H1 (cell line): ENCODE measurements around the gene TSHZ2. TPM values are rescaled to one million over a fixed set of nuclear protein-coding genes. Genes with fewer than 3 reads are reported as not detected.

Experiments used
- CTCF ChIA-PET: fragments of 300-600 bp; sonication (Branson Sonifier 250); formaldehyde crosslinking; loops from one replicate; lab custom pipeline; 2021; ENCODE audit not compliant: partially characterized antibody; lab: Charles Lee
- POLR2A ChIA-PET: fragments of 300-600 bp; sonication (Branson Sonifier 250); formaldehyde crosslinking; loops from one replicate; lab custom pipeline; 2021; ENCODE audit warnings: inconsistent platforms; ENCODE audit not compliant: partially characterized antibody; lab: Charles Lee
- DNase-seq, 2 experiments: peaks; one replicate each; pipeline versions ENCODE4 v3.0.0 to v3.0.0-alpha.2; 2010 to 2022; ENCODE audit warnings: low spot score in 2 of 2, low read depth in 1 of 2, mixed read lengths in 1 of 2
- FAIRE-seq: peaks from 2 replicates; lab custom pipeline; 2011; peaks lifted over from hg19 to GRCh38; lab: Jason Lieb, UNC
- H2AFZ ChIP-seq: 2 replicates; pipeline ENCODE4 v1.8.1; 2012; ENCODE audit warnings: low read length, inconsistent platforms
- H2AK5ac ChIP-seq: 2 replicates; pipeline ENCODE4 v1.6.1; 2013; ENCODE audit warnings: low read depth, low read length
- H2BK120ac ChIP-seq: replicated peaks from 2 replicates; pipeline ENCODE3; 2013; ENCODE audit warnings: low read depth, low read length, inconsistent platforms
- H2BK12ac ChIP-seq: 2 replicates; pipeline ENCODE4 v1.6.1; 2013; ENCODE audit warnings: low read depth, low read length
- H2BK15ac ChIP-seq: 2 replicates; pipeline ENCODE4 v1.6.1; 2013; ENCODE audit warnings: low read length
- H2BK20ac ChIP-seq: 2 replicates; pipeline ENCODE4 v1.6.1; 2013; ENCODE audit warnings: low read length
- H2BK5ac ChIP-seq: 2 replicates; pipeline ENCODE4 v1.6.1; 2013; ENCODE audit warnings: low read depth, low read length
- H3K14ac ChIP-seq: 2 replicates; pipeline ENCODE4 v1.6.1; 2013; ENCODE audit warnings: inconsistent platforms; ENCODE audit not compliant: insufficient read length
- H3K18ac ChIP-seq: 2 replicates; pipeline ENCODE4 v1.6.1; 2013; ENCODE audit warnings: low read length; ENCODE audit errors: extremely low read depth
- H3K23ac ChIP-seq: 2 replicates; pipeline ENCODE4 v1.6.1; 2013; ENCODE audit warnings: inconsistent platforms; ENCODE audit not compliant: insufficient read length
- H3K23me2 ChIP-seq: 2 replicates; pipeline ENCODE4 v1.6.1; 2013; ENCODE audit warnings: low read depth, low read length
- H3K27ac ChIP-seq: 2 replicates; pipeline ENCODE4 v1.6.1; 2011; ENCODE audit warnings: low read depth, low read length, inconsistent platforms
- H3K27me3 ChIP-seq, 4 experiments: replicated peaks in 1 of 4; 1 replicate in 1 of 4; 2 replicates in 3 of 4; pipeline versions ENCODE4 v1.6.1 to v1.8.1; 2011 to 2013; ENCODE audit warnings: low read length in 3 of 4, mild to moderate bottlenecking in 3 of 4, inconsistent platforms in 2 of 4, mixed read lengths in 2 of 4, moderate library complexity in 1 of 4; ENCODE audit not compliant: control insufficient read depth in 3 of 4, insufficient read depth in 3 of 4; ENCODE audit errors: extremely low read depth in 1 of 4
- H3K36me3 ChIP-seq, 4 experiments: 2 replicates each; pipeline versions ENCODE4 v1.6.1 to v1.8.1; 2011 to 2013; ENCODE audit warnings: mild to moderate bottlenecking in 4 of 4, low read length in 3 of 4, moderate library complexity in 2 of 4, control low read depth in 1 of 4, inconsistent platforms in 1 of 4; ENCODE audit not compliant: insufficient read depth in 4 of 4, control insufficient read depth in 2 of 4
- H3K4ac ChIP-seq: replicated peaks from 2 replicates; pipeline ENCODE3; 2013; ENCODE audit warnings: low read length, low read depth, mixed read lengths, inconsistent platforms; ENCODE audit not compliant: insufficient read length
- H3K4me1 ChIP-seq, 4 experiments: replicated peaks in 1 of 4; 1 replicate in 1 of 4; 2 replicates in 3 of 4; pipeline versions ENCODE4 v1.6.1 to v1.8.1; 2011 to 2013; ENCODE audit warnings: low read length in 3 of 4, inconsistent platforms in 2 of 4, mixed read lengths in 1 of 4; ENCODE audit not compliant: insufficient read depth in 4 of 4, control insufficient read depth in 3 of 4
- H3K4me2 ChIP-seq, 2 experiments: 2 replicates each; pipeline versions ENCODE4 v1.6.1 to v1.8.1; 2011 to 2013; ENCODE audit warnings: low read depth in 2 of 2, low read length in 2 of 2, control low read depth in 1 of 2, inconsistent platforms in 1 of 2, mild to moderate bottlenecking in 1 of 2; ENCODE audit not compliant: insufficient read depth in 1 of 2
- H3K4me3 ChIP-seq, 4 experiments: fragments of 200-600, 300-600 bp in 1 of 4; sonication (generic), shearing (Covaris generic), sonication (Bioruptor Twin) in 1 of 4; 2 replicates each; pipeline versions ENCODE4 v1.5.1 to v1.8.1; 2011 to 2016; ENCODE audit warnings: low read length in 4 of 4, low read depth in 3 of 4, control low read depth in 2 of 4, inconsistent platforms in 2 of 4, mild to moderate bottlenecking in 2 of 4, mixed read lengths in 1 of 4, moderate library complexity in 1 of 4; ENCODE audit not compliant: insufficient read depth in 2 of 4; ENCODE audit errors: extremely low read depth in 1 of 4
- H3K56ac ChIP-seq: replicated peaks from 2 replicates; pipeline ENCODE3; 2013; ENCODE audit warnings: low read depth, mild to moderate bottlenecking, mixed read lengths, low read length, inconsistent platforms; ENCODE audit not compliant: insufficient read length
- H3K79me1 ChIP-seq: 2 replicates; pipeline ENCODE4 v1.6.1; 2013; ENCODE audit warnings: low read depth, low read length, control low read depth
- H3K79me2 ChIP-seq, 2 experiments: 2 replicates each; pipeline versions ENCODE4 v1.6.1 to v1.8.1; 2012 to 2013; ENCODE audit warnings: low read length in 2 of 2, mild to moderate bottlenecking in 2 of 2, inconsistent platforms in 1 of 2; ENCODE audit not compliant: insufficient read depth in 2 of 2, control insufficient read depth in 1 of 2
- H3K9ac ChIP-seq, 4 experiments: replicated peaks in 1 of 4; 1 replicate in 1 of 4; 2 replicates in 3 of 4; pipeline versions ENCODE4 v1.6.1 to v1.8.1; 2011 to 2013; ENCODE audit warnings: low read depth in 3 of 4, low read length in 3 of 4, control low read depth in 2 of 4, mild to moderate bottlenecking in 2 of 4, moderate library complexity in 2 of 4, inconsistent platforms in 1 of 4; ENCODE audit errors: extremely low read depth in 1 of 4
- H3K9me3 ChIP-seq, 2 experiments: 2 replicates each; pipeline versions ENCODE4 v1.6.1 to v1.8.1; 2012 to 2013; ENCODE audit warnings: mild to moderate bottlenecking in 2 of 2, moderate library complexity in 2 of 2, control low read depth in 1 of 2, inconsistent platforms in 1 of 2, low read depth in 1 of 2, low read length in 1 of 2, mixed read lengths in 1 of 2; ENCODE audit not compliant: insufficient read depth in 2 of 2
- H4K20me1 ChIP-seq, 2 experiments: replicated peaks in 1 of 2; 2 replicates each; pipeline versions ENCODE3 to v1.8.1; 2011 to 2013; ENCODE audit warnings: inconsistent platforms in 2 of 2, low read length in 2 of 2, mild to moderate bottlenecking in 1 of 2; ENCODE audit not compliant: insufficient read depth in 2 of 2, control insufficient read depth in 1 of 2
- H4K5ac ChIP-seq: 2 replicates; pipeline ENCODE4 v1.6.1; 2013; ENCODE audit warnings: low read length, low read depth, mixed read lengths, inconsistent platforms; ENCODE audit not compliant: insufficient read length
- H4K8ac ChIP-seq: 2 replicates; pipeline ENCODE4 v1.8.0; 2013; ENCODE audit warnings: mild to moderate bottlenecking, moderate library complexity, low read length, inconsistent platforms; ENCODE audit not compliant: insufficient read depth; ENCODE audit errors: extremely low read depth
- H4K91ac ChIP-seq: replicated peaks from 2 replicates; pipeline ENCODE3; 2013; ENCODE audit warnings: low read length, mixed read lengths, inconsistent platforms; ENCODE audit not compliant: insufficient read length
- PHF8 ChIP-seq: fragments of 200-600 bp; sonication (generic); conservative IDR thresholded peaks from 2 replicates; pipeline ENCODE4 v1.7.1; 2012; ENCODE audit warnings: low read depth, mild to moderate bottlenecking, inconsistent platforms, low read length, moderate library complexity
- RFX5 ChIP-seq: IDR thresholded peaks from 2 replicates; pipeline ENCODE4 v1.6.1; 2011; ENCODE audit warnings: low read depth, low read length, improper control_type of control experiment, borderline replicate concordance
- WGBS, 2 experiments: shearing (Covaris generic) in 1 of 2; methylation state at CpG; one replicate each; pipeline versions ENCODE4 v1.1.6 to v1.1.7; 2013 to 2015; ENCODE audit warnings: low lambda C conversion rate in 2 of 2, mixed read lengths in 2 of 2, inconsistent platforms in 1 of 2, low coverage in 1 of 2, missing lambda C conversion rate in 1 of 2; ENCODE audit not compliant: insufficient replicate concordance in 2 of 2, insufficient coverage in 1 of 2, insufficient read length in 1 of 2; ENCODE audit errors: extremely low coverage in 1 of 2, missing lambda C conversion rate in 1 of 2; 5-methylcytosine and 5-hydroxymethylcytosine counted together
- polyA plus RNA-seq, 7 experiments: library from polyadenylated mRNA; depleted of rRNA in 3 of 7; stranded (reverse) in 5 of 7; unstranded in 2 of 7; fragments of >200 nt in 5 of 7; fragments of 200-250 nt in 2 of 7; gene quantifications; 1 replicate in 5 of 7; 2 replicates in 1 of 7; 4 replicates in 1 of 7; pipeline versions ENCODE4 v1.2.1 to v1.2.3, GENCODE V29; 2011 to 2013; ENCODE audit warnings: missing spikeins in 2 of 7, mixed read lengths in 2 of 7
- total RNA-seq: library from RNA; stranded (reverse); fragmentation: NEBNext Ultra II Directional; extraction: Animal tissue kit (Norgen Biotek cat#: 25700); gene quantifications from 2 replicates; pipeline ENCODE4 v1.2.1, GENCODE V29; 2021

The TSHZ2 gene
- total and polyA plus RNA-seq, 2 of the 8 experiments (the other 6 are each of a cell fraction or from before 2014, with no cell fraction given): 0.14 to 0.30 TPM

GRCh38 chr20:53534037-53534436, 561.9 kb downstream of the TSHZ2 start:
- Histone ChIP-seq H4K20me1 (no peaks in the 10 kb centered on the region), H2BK12ac (no peak overlapping the region), H2BK15ac (no peak overlapping the region), H3K9ac (no peak overlapping the region), H3K79me1 (no peaks in the 10 kb centered on the region), H2AK5ac (no peak overlapping the region), H3K4me3 (no peak overlapping the region), H2BK5ac (no peak overlapping the region), H3K9me3 (no peaks in the 10 kb centered on the region), H4K91ac (no peak overlapping the region), H3K56ac (no peak overlapping the region), H3K14ac (no peak overlapping the region), H3K18ac (no peak overlapping the region), H3K23me2 (no peaks in the 10 kb centered on the region), H3K4me2 (no peak overlapping the region), H2BK20ac (no peak overlapping the region), H3K23ac (no peak overlapping the region), H3K27ac (no peak overlapping the region), H3K4ac (no peak overlapping the region), H2AFZ (no peak overlapping the region), H3K27me3 (no peaks in the 10 kb centered on the region), H3K36me3 (no peaks in the 10 kb centered on the region), H4K5ac (no peak overlapping the region), H2BK120ac (no peak overlapping the region), H3K79me2 (no peaks in the 10 kb centered on the region), H4K8ac (no peak overlapping the region), H3K4me1 (no peaks in the 10 kb centered on the region; a peak in 1 of 7 replicates)
- 86% methylated on average over 7 of the region's 7 CpGs; no CpG with 5 or more reads in 1 of the 2 experiments for WGBS, 2 experiments
- POLR2A ChIA-PET: interaction anchor here (0.6 kb wide), 1 partner anchor 217 kb away, joined by 3 read pairs; no protein-coding TSS in a partner anchor
- no peak for DNase-seq
- no peak for FAIRE-seq
- TF ChIP-seq PHF8 (no peak), RFX5 (no peak)
- CTCF ChIA-PET: no interaction called here
